Fibroblast of lung (primary cell): Measurements from ENCODE around the gene NTRK2. TPM values are rescaled to one million over a fixed set of nuclear protein-coding genes. Genes with fewer than 3 reads are reported as not detected.
A peak's percentile ranks its signal among the peaks of the same experiment; 100 is the strongest.

ENCODE experiments used
- DNase-seq, 2 donors: peaks; one replicate each; pipeline versions ENCODE4 v3.0.0 to v3.0.0-alpha.2; 2010; ENCODE audit warnings: low read depth in 2 of 2
- H2AFZ ChIP-seq: 2 replicates; pipeline ENCODE4 v1.5.1; 2012; ENCODE audit warnings: low read length, control low read depth, inconsistent platforms
- H3K27ac ChIP-seq: 2 replicates; pipeline ENCODE4 v1.5.1; 2011; ENCODE audit warnings: low read length, control low read depth; ENCODE audit not compliant: insufficient read depth
- H3K27me3 ChIP-seq: 2 replicates; pipeline ENCODE4 v1.5.1; 2011; ENCODE audit warnings: mild to moderate bottlenecking, low read length; ENCODE audit not compliant: control insufficient read depth, insufficient read depth
- H3K36me3 ChIP-seq: 2 replicates; pipeline ENCODE4 v1.5.1; 2011; ENCODE audit warnings: low read length; ENCODE audit not compliant: control insufficient read depth, insufficient read depth
- H3K4me1 ChIP-seq: 2 replicates; pipeline ENCODE4 v1.5.1; 2011; ENCODE audit warnings: low read length; ENCODE audit not compliant: control insufficient read depth, insufficient read depth; ENCODE audit errors: extremely low read depth
- H3K4me2 ChIP-seq: 2 replicates; pipeline ENCODE4 v1.5.1; 2011; ENCODE audit warnings: low read length, control low read depth; ENCODE audit not compliant: insufficient read depth; ENCODE audit errors: extremely low read depth
- H3K4me3 ChIP-seq, 4 experiments: fragments of 200-600 bp in 1 of 4; sonication (generic) in 1 of 4; replicated peaks in 1 of 4; 2 replicates each; pipeline ENCODE4 v1.5.1; 2011 to 2016; ENCODE audit warnings: low read length in 4 of 4, low read depth in 3 of 4, mild to moderate bottlenecking in 3 of 4, control low read depth in 2 of 4, inconsistent platforms in 1 of 4, mixed read lengths in 1 of 4; ENCODE audit not compliant: insufficient read depth in 1 of 4; ENCODE audit errors: control extremely low read depth in 1 of 4
- H3K79me2 ChIP-seq: 2 replicates; pipeline ENCODE4 v1.5.1; 2012; ENCODE audit warnings: mild to moderate bottlenecking, low read length, inconsistent platforms; ENCODE audit not compliant: control insufficient read depth, insufficient read depth
- H3K9ac ChIP-seq: 2 replicates; pipeline ENCODE4 v1.5.1; 2011; ENCODE audit warnings: mild to moderate bottlenecking, low read length, control low read depth; ENCODE audit not compliant: insufficient read depth
- H3K9me3 ChIP-seq: 2 replicates; pipeline ENCODE4 v1.5.1; 2012; ENCODE audit warnings: low read depth, low read length; ENCODE audit not compliant: control insufficient read depth, insufficient read depth
- H4K20me1 ChIP-seq: 2 replicates; pipeline ENCODE4 v1.5.1; 2011; ENCODE audit warnings: low read length; ENCODE audit not compliant: control insufficient read depth, insufficient read depth; ENCODE audit errors: extremely low read depth
- CTCF ChIP-seq, 2 donors: IDR thresholded peaks in 1 of 2; conservative IDR thresholded peaks in 1 of 2; 1 replicate in 1 of 2; 2 replicates in 1 of 2; pipeline ENCODE4 v1.5.1; 2011 to 2012; ENCODE audit warnings: low read length in 2 of 2, control low read depth in 1 of 2, inconsistent platforms in 1 of 2, low read depth in 1 of 2, mild to moderate bottlenecking in 1 of 2
- EZH2 ChIP-seq: IDR thresholded peaks from 2 replicates; pipeline ENCODE4 v1.5.1; 2012; ENCODE audit warnings: low read length, control low read depth, mild to moderate bottlenecking; ENCODE audit errors: missing control alignments
- polyA plus RNA-seq, 2 donors: library from polyadenylated mRNA; depleted of rRNA in 1 of 2; stranded (reverse) in 1 of 2; unstranded in 1 of 2; fragments of >200 nt; gene quantifications; 2 replicates each; pipeline ENCODE4 v1.2.1, GENCODE V29; 2011 to 2012; ENCODE audit warnings: missing spikeins in 1 of 2
- total RNA-seq: library from RNA; depleted of rRNA; stranded (reverse); fragments of >200 nt; gene quantifications from 2 replicates; pipeline ENCODE4 v1.2.1, GENCODE V29; 2014

NTRK2 gene
- total and polyA plus RNA-seq, 2 donors (not counting 1 experiment from before 2014, with no cell fraction given), result 0.66 to 1.1 TPM

GRCh38 chr9:84940294-84940693, 270.8 kb downstream of the NTRK2 start:
- Histone ChIP-seq H3K4me3 (no peak overlapping the region), H3K4me2 (no peak overlapping the region), H3K4me1 (no peaks in the 10 kb centered on the region), H3K36me3 (no peaks in the 10 kb centered on the region), H3K9me3 (no peaks in the 10 kb centered on the region), H4K20me1 (no peaks in the 10 kb centered on the region), H3K27ac (no peak overlapping the region), H3K27me3 (no peaks in the 10 kb centered on the region), H3K79me2 (no peaks in the 10 kb centered on the region), H3K9ac (no peak overlapping the region), H2AFZ (no peak overlapping the region)
- peak in 1 of 2 donors; percentile 66 for DNase-seq
- TF ChIP-seq CTCF (conservative IDR thresholded peaks at IDR 0.05 in 1 of 2, IDR thresholded peaks at IDR 0.05 in 1 of 2; ENCODE audit: low read depth in 1 of 2, low read length in 2 of 2) (no peak), EZH2 (no peak)

- H3K9ac ChIP-seq, result no peak overlapping the region
- H3K4me2 ChIP-seq, result no peak overlapping the region
- no peak overlapping the region for H3K4me3 ChIP-seq
- no peak overlapping the region for H2AFZ ChIP-seq
- no peak overlapping the region for H3K27ac ChIP-seq
- H3K36me3 ChIP-seq, result no peaks in the 10 kb centered on the region
- TF ChIP-seq EZH2, result no peak
- no peak for TF ChIP-seq CTCF (conservative IDR thresholded peaks at IDR 0.05 in 1 of 2, IDR thresholded peaks at IDR 0.05 in 1 of 2; ENCODE audit: low read depth in 1 of 2, low read length in 2 of 2)
- no peaks in the 10 kb centered on the region for H3K79me2 ChIP-seq
- no peak for DNase-seq
- H4K20me1 ChIP-seq, result no peaks in the 10 kb centered on the region
- no peaks in the 10 kb centered on the region for H3K4me1 ChIP-seq
- no peaks in the 10 kb centered on the region for H3K9me3 ChIP-seq
- H3K27me3 ChIP-seq, result no peaks in the 10 kb centered on the region
Measured at GRCh38 chr9:84941792-84942191, 272.3 kb downstream of the NTRK2 start.

GRCh38 chr9:84943482-84944050, 274.0 kb downstream of the NTRK2 start:
- Histone ChIP-seq H3K79me2 (no peaks in the 10 kb centered on the region), H3K27me3 (no peaks in the 10 kb centered on the region), H2AFZ (no peak overlapping the region), H3K9ac (no peak overlapping the region), H3K4me2 (no peak overlapping the region), H3K9me3 (no peaks in the 10 kb centered on the region), H3K4me1 (no peaks in the 10 kb centered on the region), H3K4me3 (no peak overlapping the region), H3K27ac (no peak overlapping the region), H4K20me1 (no peaks in the 10 kb centered on the region), H3K36me3 (no peaks in the 10 kb centered on the region)
- TF ChIP-seq EZH2 (no peak), CTCF (conservative IDR thresholded peaks at IDR 0.05 in 1 of 2, IDR thresholded peaks at IDR 0.05 in 1 of 2; ENCODE audit: low read depth in 1 of 2, low read length in 2 of 2) (no peak)
- no peak for DNase-seq
